AG08395 (cell line): ENCODE data around the gene FREM2.

Experiments
- DNase-seq: peaks from one replicate; pipeline ENCODE4 v3.0.0; 2012; ENCODE audit warnings: mixed read lengths, low spot score

The FREM2 gene

DNA sequence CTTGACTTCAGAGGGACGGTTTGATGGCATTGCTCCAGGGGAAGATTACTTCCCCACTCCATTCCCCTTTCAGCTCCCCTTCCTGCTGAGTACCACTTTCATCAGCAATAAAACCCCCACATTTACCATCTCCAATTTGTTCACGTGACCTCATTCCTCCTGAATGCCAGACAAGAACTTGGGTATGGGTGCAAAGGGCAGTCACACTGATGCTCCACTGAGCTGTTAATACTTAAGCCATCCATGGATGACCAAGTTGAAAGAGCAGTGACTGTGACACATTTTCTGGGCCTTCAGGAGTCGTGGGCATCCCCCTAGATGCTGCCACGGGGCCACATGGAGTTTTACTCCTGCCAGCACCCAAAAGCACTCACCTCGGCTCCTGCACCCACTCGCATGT is 210.6 kb downstream of the FREM2 start:
- no peak for DNase-seq

DNA sequence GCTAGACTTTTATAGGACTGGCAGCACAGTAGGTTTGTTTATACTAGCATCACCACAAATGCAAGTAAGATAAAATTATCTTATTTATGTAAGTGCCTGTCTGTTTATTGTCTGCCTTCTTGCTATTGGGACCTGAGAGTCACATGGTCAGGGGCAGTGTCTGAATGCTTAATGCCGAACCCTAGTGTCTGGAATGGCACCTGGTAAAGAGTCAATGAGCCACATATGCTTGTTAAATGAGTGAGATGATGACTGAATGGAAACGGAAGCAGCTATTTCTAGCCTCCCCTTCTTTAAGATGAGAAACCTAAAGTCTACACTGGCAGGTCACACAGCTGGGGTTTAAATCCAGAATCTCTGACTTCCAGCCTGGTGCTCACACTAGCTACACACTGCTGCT is 211.6 kb downstream of the FREM2 start:
- DNase-seq, result no peak

DNA sequence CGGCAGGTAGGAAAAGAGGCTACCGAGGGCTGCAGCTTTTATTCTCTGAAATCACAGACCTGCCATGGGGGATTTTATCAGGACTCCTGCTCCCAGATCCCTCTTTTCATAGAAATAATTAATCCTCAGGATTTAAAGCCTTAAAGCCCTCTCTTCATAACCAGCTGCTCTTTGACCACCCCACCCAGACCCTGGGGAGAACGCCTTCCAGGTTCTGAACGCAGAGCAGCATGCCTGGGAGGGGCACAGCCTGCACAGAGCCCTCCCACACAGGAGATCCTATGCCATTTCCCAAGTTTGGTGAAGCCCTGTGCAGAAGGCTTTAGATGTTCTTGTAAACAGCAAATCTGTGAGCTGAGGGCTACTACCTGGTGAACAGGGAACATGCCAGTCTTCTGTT is 212.7 kb downstream of the FREM2 start:
- no peak for DNase-seq

DNA sequence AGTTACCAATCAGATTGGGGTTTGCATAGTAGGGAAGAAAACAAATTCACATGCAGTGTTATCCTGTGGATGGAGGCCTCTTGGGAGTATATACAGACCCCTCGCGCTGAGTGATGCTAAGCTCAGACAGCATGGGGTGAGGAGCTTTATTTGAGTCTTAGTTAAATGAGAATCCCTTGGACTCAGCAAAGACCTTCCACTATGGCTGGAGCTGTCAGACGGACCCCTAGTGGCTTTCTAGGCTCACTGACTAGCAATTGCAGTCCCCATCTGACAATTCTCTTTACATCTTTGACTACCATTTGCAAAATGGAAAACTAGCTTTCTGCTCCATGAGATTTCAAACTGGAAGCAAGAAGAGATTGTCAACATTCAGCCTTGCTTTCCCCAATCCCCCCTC is 213.3 kb downstream of the FREM2 start:
- no peak for DNase-seq

DNA sequence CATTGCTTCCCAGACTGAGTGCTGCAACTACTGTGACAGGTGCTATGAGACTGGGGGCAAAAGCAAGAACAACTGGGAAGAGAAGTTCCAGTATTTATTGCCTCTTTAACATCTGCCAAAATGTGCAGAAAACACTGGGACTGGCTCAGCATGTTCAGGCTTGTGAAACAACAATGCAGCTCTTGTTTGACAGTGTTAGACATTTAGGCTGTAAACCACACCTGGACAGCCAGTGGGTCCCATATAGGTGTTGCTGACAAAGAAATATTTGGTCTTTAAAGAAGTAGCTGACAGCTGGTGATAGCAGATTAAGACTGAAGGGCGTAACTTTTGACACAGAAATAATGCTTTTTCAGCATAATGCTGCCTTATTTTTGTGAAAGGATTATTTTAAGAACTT is 215.7 kb downstream of the FREM2 start:
- no peak for DNase-seq

DNA sequence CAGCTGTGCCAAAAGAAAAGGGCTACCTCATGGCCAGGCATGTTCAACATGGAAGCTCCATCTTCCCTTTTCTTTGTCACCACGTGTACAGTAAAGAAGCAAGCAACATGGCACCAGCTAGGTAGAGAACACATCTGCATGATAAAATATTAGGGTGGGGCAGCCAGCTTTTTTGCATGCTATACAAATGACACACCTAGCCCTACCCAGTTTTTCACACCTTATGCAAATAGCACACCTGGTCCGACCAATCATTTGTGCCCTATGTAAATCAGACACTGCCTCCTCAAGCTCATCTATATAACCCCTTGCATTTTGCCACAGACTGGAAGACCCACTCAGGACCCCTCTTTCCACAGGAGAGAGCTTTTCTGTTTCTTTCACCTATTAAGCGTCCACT is 218.2 kb downstream of the FREM2 start:
- no peak for DNase-seq

DNA sequence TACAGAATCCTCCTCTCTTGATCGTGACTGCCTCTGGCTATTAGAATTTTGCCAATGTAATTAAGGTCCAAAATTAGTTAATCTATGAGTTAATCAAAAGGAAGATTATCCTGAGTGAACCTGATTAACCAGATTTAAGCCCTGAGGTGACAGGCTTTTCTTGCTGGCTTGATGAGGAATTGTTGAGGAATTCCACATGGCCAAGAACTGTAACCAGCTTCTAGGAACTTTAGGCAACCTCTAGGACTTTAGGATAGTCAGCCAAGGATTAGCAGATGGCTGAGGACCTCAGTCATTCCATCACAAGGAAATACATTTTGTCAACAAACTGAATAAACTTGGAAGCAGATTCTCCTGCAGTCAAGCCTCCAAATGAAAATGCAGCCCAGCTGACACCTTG is 219.0 kb downstream of the FREM2 start:
- DNase-seq, result no peak

DNA sequence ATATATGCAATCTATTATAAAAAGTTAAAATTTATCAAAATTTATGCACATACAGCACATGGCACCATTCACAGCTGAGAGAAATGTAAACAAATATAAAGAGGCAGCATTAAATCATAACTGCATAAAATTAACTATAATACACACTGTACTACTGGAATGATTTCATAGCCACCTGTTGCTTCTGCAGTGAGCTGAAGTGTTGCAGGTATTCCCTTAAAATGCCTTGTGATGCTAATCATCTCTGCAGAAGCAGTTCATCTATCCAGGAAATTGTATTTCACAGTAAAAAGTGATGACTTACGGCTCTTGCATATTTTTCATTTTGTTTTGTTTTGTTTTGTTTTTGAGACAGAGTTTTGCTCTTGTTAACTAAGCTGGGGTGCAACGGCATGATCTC is 221.7 kb downstream of the FREM2 start:
- no peak for DNase-seq

DNA sequence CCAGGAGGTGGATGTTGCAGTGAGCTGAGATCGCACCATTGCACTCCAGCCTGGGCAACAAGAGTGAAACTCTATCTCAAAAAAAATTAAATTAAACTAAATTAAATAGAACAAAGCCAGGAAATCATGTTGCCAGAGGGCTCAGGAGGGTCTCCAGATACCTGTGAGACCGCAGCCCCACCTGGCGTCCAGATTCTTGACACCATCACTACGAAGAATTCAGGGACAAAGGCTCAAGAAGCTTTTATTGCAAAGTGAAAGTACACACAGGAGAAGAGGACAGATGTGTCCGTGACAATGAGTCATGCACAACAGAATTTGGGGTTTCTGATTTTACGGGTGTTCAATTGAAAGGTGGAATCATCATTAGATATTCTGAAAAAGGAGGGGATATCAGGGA is 227.2 kb downstream of the FREM2 start:
- DNase-seq, result no peak

DNA sequence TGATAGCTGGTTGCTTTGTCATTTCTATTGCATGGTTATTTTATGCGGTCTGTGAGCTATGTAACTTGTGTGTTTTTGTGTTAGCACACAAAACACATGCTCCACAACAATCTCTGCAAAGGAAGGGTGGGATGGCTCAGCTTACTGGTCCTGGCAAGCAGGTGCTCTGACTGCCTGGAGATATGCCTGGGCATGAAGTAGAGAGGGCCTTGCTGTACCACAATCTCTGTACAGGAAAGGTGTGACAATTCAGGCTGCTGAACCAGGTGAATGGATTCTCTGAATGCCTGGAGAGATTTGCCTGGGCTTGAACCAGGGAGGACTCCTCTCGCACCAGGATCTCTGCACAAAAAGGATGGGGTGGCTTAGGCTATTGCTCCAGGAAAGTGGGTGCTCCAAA is 234.2 kb downstream of the FREM2 start:
- DNase-seq, result no peak

DNA sequence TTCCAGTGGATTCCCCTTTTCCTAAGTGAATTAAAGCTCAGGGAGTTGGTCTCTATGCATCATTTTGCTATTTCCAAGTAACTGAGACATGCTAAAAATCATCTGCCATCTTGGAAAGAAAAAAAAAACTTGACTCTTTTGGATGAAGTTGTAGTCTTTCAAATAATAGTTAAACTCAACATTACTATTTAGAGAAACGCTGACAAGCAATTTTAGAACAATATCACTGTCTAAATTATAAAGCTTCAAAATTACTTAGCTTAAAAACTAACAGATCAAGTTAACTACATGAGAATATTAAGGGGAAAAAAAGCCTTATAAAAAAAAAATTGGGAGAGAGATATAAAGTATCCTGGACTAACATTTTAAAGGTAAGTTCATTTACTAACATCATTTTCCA is 235.3 kb downstream of the FREM2 start:
- DNase-seq, result no peak

DNA sequence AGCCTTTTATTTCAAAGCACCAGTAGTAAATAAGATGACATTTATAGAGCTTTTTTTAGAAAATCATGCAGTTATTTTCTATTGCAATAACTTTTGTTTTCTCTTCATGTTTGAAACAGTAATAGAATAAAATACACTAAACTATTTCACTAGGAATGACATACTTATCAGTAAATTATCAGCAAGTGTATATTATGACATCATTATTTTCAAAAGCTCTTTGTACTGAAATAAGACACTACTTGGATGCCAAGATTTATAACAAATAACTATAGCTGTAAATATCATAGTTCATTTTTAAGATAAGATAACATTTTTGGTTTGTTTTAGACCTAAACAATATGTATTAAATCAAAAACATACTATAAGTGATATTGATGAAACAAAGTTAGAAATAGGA is 246.9 kb downstream of the FREM2 start:
- no peak for DNase-seq
